Gastroesophageal sphincter (tissue), 4 donors: ENCODE measurements around the gene CGNL1. TPM values are rescaled to one million over a fixed set of nuclear protein-coding genes. Genes with fewer than 3 reads are reported as not detected.

Experiments used
- ATAC-seq: fragments of 150-250 bp; one replicate; pipeline ENCODE4 v1.9.1; 2016; ENCODE audit warnings: mild to moderate bottlenecking, moderate library complexity
- H3K27ac ChIP-seq, 4 donors: fragments of 200-600 bp; sonication (generic) in 3 of 4; 1 replicate in 3 of 4; 2 replicates in 1 of 4; pipeline ENCODE4 v1.5.1; 2016 to 2019
- H3K27me3 ChIP-seq: fragments of 200-600 bp; sonication (generic); one replicate; pipeline ENCODE4 v1.5.1; 2019
- H3K36me3 ChIP-seq, 2 donors: fragments of 200-600 bp; sonication (generic); one replicate each; pipeline ENCODE4 v1.5.1; 2019; ENCODE audit warnings: control low read depth in 1 of 2
- H3K4me1 ChIP-seq, 3 donors: fragments of 200-600 bp; sonication (generic); 1 replicate in 2 of 3; 2 replicates in 1 of 3; pipeline ENCODE4 v1.5.1; 2016 to 2019; ENCODE audit warnings: control low read depth in 2 of 3
- H3K4me3 ChIP-seq, 2 donors: fragments of 200-600 bp; sonication (generic); one replicate each; pipeline ENCODE4 v1.5.1; 2019; ENCODE audit warnings: mild to moderate bottlenecking in 1 of 2, moderate library complexity in 1 of 2
- H3K9me3 ChIP-seq, 3 donors: fragments of 200-600 bp; sonication (generic); one replicate each; pipeline ENCODE4 v1.5.1; 2017 to 2019; ENCODE audit warnings: control low read depth in 2 of 3
- EP300 ChIP-seq: sonication (generic); formaldehyde crosslinking; IDR thresholded peaks from one replicate; pipeline ENCODE4 v1.6.1; 2017; ENCODE audit warnings: antibody characterized with exemption, mild to moderate bottlenecking
- POLR2A ChIP-seq, 2 donors: fragments of 450-650 bp; IDR thresholded peaks; one replicate each; pipeline ENCODE4 v1.6.1; 2017; ENCODE audit warnings: antibody characterized with exemption in 2 of 2, mild to moderate bottlenecking in 2 of 2, moderate library complexity in 1 of 2
- POLR2AphosphoS5 ChIP-seq: sonication (generic); formaldehyde crosslinking; IDR thresholded peaks from one replicate; pipeline ENCODE4 v1.6.1; 2017; ENCODE audit warnings: antibody characterized with exemption
- WGBS, 2 donors: methylation state at CpG; one replicate each; pipeline ENCODE4 v1.1.5; 2018; ENCODE audit warnings: low coverage in 1 of 2; 5-methylcytosine and 5-hydroxymethylcytosine counted together
- total RNA-seq, 4 donors: library from RNA; depleted of rRNA; stranded (reverse); fragments of >200 nt; gene quantifications; one replicate each; pipeline ENCODE4 v1.1.0, GENCODE V29; 2016
- TF ChIP-seq, protein P1 (sequence below), 4 experiments: fragments of 200-600 bp in 2 of 4; fragments of 450-650 bp in 2 of 4; sonication (generic) in 1 of 4; IDR thresholded peaks; one replicate each; pipeline ENCODE4 v1.5.1; 2017 to 2019; ENCODE audit warnings: antibody characterized with exemption in 4 of 4, mild to moderate bottlenecking in 2 of 4, moderate library complexity in 2 of 4

Gene CGNL1
- total RNA-seq, 4 donors from 2014 or later, result 8.5 to 36.4 (median 16.7) TPM

DNA sequence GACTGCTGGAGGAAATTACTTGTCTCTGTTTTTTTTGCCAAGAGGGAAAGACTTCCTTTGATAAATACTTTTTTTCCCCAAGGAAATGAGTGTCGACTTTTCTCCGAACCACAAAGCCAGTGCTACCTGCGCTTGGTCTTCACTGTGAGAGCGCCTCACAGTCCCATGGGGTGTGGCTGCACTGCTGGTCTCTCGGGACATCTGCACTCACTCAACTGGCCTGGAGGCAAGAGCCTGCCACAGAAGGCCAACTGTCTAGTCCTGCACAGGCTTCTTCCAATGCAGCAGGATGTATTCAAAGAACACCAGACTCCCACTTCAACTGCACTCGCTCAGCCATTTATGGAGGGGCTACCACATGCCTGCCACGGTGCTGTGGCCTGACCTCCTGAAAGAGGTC lies 40.6 kb upstream of the CGNL1 start:
- H3K4me1 ChIP-seq, result no peaks in the 10 kb centered on the region
- 23 to 42% methylated on average over 3 of the region's 7 CpGs for WGBS, 2 donors
- no peak for ATAC-seq
- H3K9me3 ChIP-seq, result no peaks in the 10 kb centered on the region
- no peak overlapping the region for H3K27ac ChIP-seq
- H3K27me3 ChIP-seq, result peaks cover 4% of the 10 kb centered on the region
- H3K36me3 ChIP-seq, result no peaks in the 10 kb centered on the region
- no peak for TF ChIP-seq EP300
- TF ChIP-seq POLR2AphosphoS5, result no peak
- no peak overlapping the region for H3K4me3 ChIP-seq

DNA sequence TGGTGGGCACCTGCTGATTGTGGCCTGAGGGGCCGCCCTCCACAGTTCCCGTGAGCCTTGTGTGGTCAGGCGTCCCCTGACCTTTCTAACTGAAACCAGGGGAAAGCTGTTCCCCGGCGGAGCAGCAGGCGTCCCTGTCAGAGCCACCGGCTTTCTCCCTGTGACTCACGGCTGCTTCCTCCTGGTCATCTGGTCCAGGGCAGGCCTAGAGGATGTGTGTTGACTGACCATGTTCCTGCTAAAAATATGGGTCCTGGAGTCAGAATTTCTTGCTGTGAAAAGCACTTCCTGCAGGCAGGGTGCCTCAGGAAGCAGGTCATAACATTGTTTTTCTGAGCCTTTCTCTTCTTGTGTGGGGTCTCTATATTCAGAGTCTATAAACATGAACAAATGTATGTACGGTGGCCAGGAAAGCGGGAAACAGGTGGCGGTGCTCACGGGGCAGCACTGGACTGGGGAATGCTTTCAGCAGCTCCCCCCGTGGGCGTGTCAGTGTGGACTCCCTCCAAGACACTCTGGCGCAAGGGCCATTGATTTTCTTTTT lies 38.4 kb upstream of the CGNL1 start:
- H3K4me3 ChIP-seq, result no peak overlapping the region
- no peaks in the 10 kb centered on the region for H3K9me3 ChIP-seq
- ATAC-seq, result peak; percentile 78
- 47 to 57% methylated on average over 3 to 9 of the region's 15 CpGs for WGBS, 2 donors
- H3K27me3 ChIP-seq, result no peaks in the 10 kb centered on the region
- peak overlapping the region in 2 of 4 donors; percentile 50 to 57 for H3K27ac ChIP-seq
- H3K4me1 ChIP-seq, result no peaks in the 10 kb centered on the region
- TF ChIP-seq, protein P1, sequence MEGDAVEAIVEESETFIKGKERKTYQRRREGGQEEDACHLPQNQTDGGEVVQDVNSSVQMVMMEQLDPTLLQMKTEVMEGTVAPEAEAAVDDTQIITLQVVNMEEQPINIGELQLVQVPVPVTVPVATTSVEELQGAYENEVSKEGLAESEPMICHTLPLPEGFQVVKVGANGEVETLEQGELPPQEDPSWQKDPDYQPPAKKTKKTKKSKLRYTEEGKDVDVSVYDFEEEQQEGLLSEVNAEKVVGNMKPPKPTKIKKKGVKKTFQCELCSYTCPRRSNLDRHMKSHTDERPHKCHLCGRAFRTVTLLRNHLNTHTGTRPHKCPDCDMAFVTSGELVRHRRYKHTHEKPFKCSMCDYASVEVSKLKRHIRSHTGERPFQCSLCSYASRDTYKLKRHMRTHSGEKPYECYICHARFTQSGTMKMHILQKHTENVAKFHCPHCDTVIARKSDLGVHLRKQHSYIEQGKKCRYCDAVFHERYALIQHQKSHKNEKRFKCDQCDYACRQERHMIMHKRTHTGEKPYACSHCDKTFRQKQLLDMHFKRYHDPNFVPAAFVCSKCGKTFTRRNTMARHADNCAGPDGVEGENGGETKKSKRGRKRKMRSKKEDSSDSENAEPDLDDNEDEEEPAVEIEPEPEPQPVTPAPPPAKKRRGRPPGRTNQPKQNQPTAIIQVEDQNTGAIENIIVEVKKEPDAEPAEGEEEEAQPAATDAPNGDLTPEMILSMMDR (IDR thresholded peaks at IDR 0.05), result peak in 2 of 4 experiments; percentile 12 to 19
- TF ChIP-seq POLR2A (IDR thresholded peaks at IDR 0.05), result no peak
- H3K36me3 ChIP-seq, result no peaks in the 10 kb centered on the region

DNA sequence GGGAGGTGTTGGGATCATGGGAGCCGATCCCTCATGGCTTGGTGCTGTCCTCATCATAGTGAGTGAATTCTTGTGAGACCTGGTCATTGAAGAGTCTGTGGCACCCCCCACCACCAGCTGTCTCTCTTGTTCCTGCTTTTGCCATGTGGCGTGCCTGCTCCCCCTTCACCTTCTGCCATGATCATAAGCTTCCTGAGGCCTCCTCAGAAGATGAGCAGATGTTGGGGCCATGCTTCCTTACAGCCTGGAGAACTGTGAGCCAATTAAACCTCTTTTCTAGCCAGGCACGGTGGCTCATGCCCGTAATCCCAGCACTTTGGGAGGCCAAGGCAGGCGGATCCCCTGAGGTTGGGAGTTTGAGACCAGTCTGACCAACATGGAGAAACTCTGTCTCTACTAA lies 37.0 kb upstream of the CGNL1 start:
- Histone ChIP-seq H3K9me3 (no peaks in the 10 kb centered on the region), H3K36me3 (no peaks in the 10 kb centered on the region), H3K27me3 (no peaks in the 10 kb centered on the region), H3K4me1 (no peaks in the 10 kb centered on the region), H3K4me3 (no peak overlapping the region), H3K27ac (no peak overlapping the region)
- TF ChIP-seq, protein P1 (IDR thresholded peaks at IDR 0.05), result no peak
- no peak for TF ChIP-seq POLR2A (IDR thresholded peaks at IDR 0.05)
- no peak for TF ChIP-seq POLR2AphosphoS5
- TF ChIP-seq EP300, result no peak
- no peak for ATAC-seq
- WGBS, 2 donors, result 71% methylated on average over 1 of the region's 5 CpGs; no CpG with 5 or more reads in 1 of the 2 donors

DNA sequence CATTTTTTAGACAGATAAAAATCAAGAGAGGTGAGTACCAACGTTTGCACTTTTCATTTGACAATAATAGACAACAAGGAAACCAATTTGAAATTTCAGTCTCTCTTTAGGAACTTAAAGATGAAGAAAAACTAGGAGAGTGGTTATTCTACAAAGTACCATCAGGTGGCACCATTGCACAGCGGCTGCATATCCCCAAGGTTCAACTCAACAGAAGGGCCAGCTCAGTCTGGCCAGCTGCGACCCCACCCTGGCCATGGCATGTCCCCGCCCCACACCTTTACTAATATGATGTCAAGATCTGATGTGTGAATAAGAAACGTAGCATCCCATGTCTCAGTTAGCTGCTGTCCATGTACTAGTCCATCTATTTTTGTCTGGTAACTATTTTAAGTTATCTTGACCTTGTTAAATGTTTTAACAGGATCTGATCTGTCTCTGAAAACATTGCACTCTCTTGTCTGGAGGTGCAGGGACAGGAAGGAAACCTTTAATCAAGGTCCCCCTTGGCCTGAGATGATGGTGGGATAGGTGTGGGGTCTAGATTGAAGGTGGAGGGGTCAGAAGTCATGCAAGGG lies 35.5 kb upstream of the CGNL1 start:
- Histone ChIP-seq H3K9me3 (no peaks in the 10 kb centered on the region), H3K36me3 (no peaks in the 10 kb centered on the region), H3K27ac (no peak overlapping the region), H3K4me1 (no peaks in the 10 kb centered on the region), H3K4me3 (no peak overlapping the region), H3K27me3 (no peaks in the 10 kb centered on the region)
- 0 to 2% methylated on average over 2 to 5 of the region's 5 CpGs for WGBS, 2 donors
- peak; percentile 34 for ATAC-seq
- no peak for TF ChIP-seq POLR2AphosphoS5
- no peak for TF ChIP-seq POLR2A (IDR thresholded peaks at IDR 0.05)
- TF ChIP-seq, protein P1 (IDR thresholded peaks at IDR 0.05), result peak in 3 of 4 experiments; percentile 81 to 90 (median 87)
- no peak for TF ChIP-seq EP300

DNA sequence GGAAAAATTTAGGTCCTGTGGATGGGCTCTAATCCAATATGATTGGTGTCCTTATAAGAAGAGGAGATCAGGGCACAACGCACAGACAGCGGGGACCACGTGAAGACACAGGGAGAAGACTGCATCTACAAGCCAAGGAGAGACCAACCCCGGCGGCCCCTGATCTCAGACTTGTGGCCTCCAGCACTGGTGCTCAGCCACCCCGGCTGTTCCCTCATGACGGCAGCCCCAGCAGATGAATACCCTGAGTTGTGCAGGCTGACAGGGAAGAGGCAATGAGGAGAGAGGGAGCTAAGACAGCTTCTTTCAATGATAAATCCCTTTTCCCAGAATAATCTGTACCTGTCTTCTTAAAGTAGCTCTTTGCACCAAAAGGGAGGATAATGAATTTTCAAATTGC lies 33.3 kb upstream of the CGNL1 start:
- Histone ChIP-seq H3K27ac (no peak overlapping the region), H3K9me3 (no peaks in the 10 kb centered on the region), H3K4me3 (no peak overlapping the region), H3K36me3 (no peaks in the 10 kb centered on the region), H3K27me3 (no peaks in the 10 kb centered on the region), H3K4me1 (no peaks in the 10 kb centered on the region)
- no peak for ATAC-seq
- TF ChIP-seq POLR2AphosphoS5, result no peak
- no peak for TF ChIP-seq EP300
- TF ChIP-seq, protein P1 (IDR thresholded peaks at IDR 0.05), result no peak
- no peak for TF ChIP-seq POLR2A (IDR thresholded peaks at IDR 0.05)
- 84% methylated on average over 7 of the region's 7 CpGs; no CpG with 5 or more reads in 1 of the 2 donors for WGBS, 2 donors
